Measurements from ENCODE around the gene NCK2. TPM values are rescaled to one million over a fixed set of nuclear protein-coding genes. Genes with fewer than 3 reads are reported as not detected.

The NCK2 gene
- polyA plus RNA-seq, 2 of the 4 experiments (the other 2 are of a cell fraction) = 17.1 to 17.8 TPM

DNA sequence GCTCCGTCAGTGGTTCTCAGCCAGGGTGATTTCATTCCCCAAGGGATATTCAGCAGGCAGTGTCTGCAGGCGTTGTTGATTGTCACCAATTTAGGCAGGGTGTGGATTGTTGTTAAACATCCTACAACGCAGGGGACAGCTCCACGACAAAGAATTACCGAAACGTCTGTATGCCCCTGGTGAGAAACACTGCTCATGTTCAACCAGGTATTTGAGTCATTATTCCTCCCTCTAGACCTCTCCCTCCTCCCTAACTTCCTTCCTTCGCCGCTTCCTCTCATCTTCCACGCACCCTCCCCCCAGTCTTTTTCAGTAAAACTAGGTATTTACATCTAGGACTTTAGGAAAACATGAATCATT, 50.8 kb downstream of the NCK2 start:
- Histone ChIP-seq H3K27ac (no peak overlapping the region), H3K9me3 (no peaks in the 10 kb centered on the region), H3K4me1 (peaks cover 5% of the 10 kb centered on the region; the same call in 2 of the 3 replicates), H3K4me2 (no peak overlapping the region), H3K4me3 (no peak overlapping the region)
- ChIA-PET CTCF (no interaction called here), POLR2A (no interaction called here)
- TF ChIP-seq ZNF302 (CRISPR knock-in tag; IDR thresholded peaks at IDR 0.05) = no peak
- TF ChIP-seq, protein P1, sequence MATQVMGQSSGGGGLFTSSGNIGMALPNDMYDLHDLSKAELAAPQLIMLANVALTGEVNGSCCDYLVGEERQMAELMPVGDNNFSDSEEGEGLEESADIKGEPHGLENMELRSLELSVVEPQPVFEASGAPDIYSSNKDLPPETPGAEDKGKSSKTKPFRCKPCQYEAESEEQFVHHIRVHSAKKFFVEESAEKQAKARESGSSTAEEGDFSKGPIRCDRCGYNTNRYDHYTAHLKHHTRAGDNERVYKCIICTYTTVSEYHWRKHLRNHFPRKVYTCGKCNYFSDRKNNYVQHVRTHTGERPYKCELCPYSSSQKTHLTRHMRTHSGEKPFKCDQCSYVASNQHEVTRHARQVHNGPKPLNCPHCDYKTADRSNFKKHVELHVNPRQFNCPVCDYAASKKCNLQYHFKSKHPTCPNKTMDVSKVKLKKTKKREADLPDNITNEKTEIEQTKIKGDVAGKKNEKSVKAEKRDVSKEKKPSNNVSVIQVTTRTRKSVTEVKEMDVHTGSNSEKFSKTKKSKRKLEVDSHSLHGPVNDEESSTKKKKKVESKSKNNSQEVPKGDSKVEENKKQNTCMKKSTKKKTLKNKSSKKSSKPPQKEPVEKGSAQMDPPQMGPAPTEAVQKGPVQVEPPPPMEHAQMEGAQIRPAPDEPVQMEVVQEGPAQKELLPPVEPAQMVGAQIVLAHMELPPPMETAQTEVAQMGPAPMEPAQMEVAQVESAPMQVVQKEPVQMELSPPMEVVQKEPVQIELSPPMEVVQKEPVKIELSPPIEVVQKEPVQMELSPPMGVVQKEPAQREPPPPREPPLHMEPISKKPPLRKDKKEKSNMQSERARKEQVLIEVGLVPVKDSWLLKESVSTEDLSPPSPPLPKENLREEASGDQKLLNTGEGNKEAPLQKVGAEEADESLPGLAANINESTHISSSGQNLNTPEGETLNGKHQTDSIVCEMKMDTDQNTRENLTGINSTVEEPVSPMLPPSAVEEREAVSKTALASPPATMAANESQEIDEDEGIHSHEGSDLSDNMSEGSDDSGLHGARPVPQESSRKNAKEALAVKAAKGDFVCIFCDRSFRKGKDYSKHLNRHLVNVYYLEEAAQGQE (IDR thresholded peaks at IDR 0.05) = no peak
- no peak for FAIRE-seq
- 79% methylated on average over 9 of the region's 9 CpGs for WGBS (ENCODE audit: missing lambda C conversion rate)
- DNase-seq (ENCODE audit: low read depth in 1 of 2, low spot score in 1 of 2) = no peak
- no peak for ATAC-seq

DNA sequence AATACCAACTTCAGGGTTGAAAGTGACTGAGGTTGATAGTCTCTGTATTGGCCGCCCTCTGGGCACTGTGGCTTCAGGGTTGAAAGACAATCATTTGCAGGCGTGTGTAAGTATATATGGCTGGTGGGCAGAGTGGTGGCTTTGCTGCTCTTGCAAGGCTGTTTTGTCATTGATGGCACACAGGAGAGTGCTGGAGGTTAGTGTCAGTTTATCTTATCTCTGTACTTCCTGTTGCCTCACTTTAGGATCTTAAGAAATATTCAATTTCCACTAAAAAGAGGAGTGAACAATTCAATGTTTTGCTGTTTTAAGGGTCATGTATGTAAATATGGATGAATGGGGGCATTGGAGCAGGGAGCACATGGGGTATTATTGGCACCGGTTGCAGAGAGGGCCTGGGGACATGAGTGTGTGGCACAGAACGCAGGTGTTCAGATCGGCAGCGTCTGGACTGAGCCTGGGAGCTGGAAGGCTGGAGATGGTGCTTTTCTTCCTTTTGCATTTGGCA, 51.5 kb downstream of the NCK2 start:
- H3K9me3 ChIP-seq = no peaks in the 10 kb centered on the region
- 95% methylated on average over 6 of the region's 6 CpGs for WGBS (ENCODE audit: missing lambda C conversion rate)
- no peak for TF ChIP-seq CHD2 (IDR thresholded peaks at IDR 0.05; ENCODE audit: low read length, partially characterized antibody)
- TF ChIP-seq FOSL2 (IDR thresholded peaks at IDR 0.05) = no peak
- TF ChIP-seq FOSL2 (CRISPR knock-in tag; IDR thresholded peaks at IDR 0.05) = no peak
- TF ChIP-seq FOXS1 (CRISPR knock-in tag; IDR thresholded peaks at IDR 0.05) = no peak
- TF ChIP-seq, protein P2, sequence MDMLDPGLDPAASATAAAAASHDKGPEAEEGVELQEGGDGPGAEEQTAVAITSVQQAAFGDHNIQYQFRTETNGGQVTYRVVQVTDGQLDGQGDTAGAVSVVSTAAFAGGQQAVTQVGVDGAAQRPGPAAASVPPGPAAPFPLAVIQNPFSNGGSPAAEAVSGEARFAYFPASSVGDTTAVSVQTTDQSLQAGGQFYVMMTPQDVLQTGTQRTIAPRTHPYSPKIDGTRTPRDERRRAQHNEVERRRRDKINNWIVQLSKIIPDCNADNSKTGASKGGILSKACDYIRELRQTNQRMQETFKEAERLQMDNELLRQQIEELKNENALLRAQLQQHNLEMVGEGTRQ (IDR thresholded peaks at IDR 0.05) = no peak
- TF ChIP-seq, protein P3, sequence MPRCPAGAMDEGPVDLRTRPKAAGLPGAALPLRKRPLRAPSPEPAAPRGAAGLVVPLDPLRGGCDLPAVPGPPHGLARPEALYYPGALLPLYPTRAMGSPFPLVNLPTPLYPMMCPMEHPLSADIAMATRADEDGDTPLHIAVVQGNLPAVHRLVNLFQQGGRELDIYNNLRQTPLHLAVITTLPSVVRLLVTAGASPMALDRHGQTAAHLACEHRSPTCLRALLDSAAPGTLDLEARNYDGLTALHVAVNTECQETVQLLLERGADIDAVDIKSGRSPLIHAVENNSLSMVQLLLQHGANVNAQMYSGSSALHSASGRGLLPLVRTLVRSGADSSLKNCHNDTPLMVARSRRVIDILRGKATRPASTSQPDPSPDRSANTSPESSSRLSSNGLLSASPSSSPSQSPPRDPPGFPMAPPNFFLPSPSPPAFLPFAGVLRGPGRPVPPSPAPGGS (IDR thresholded peaks at IDR 0.05) = no peak
- H3K4me1 ChIP-seq = no peaks in the 10 kb centered on the region
- ChIA-PET POLR2A (no interaction called here), CTCF (no interaction called here)
- no peak for DNase-seq (ENCODE audit: low read depth in 1 of 2, low spot score in 1 of 2)
- no peak overlapping the region for H3K27ac ChIP-seq
- H3K4me3 ChIP-seq = no peak overlapping the region
- H3K4me2 ChIP-seq = no peak overlapping the region
- no peak for FAIRE-seq
- no peak for ATAC-seq

DNA sequence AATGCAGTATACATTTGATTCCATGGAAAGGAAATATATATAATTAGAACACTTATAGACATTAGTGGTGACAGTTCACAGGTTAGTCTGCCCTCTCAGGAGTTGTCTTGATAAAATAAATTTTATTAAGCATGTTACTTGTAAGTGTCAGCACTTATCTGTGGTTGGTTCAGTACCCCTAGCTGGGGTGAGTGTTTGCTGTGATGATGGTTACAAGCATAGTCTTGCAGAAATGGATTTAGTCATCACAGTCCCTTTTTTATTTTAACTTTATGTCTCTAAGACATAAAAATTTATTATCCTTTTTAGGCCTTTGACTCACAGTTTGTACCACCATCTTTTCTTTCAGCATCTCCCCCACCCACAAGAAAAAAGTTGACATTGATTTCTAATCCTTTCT, 52.1 kb downstream of the NCK2 start:
- no peak overlapping the region for H3K4me2 ChIP-seq
- POLR2A ChIA-PET = no interaction called here
- no peaks in the 10 kb centered on the region for H3K4me1 ChIP-seq
- H3K4me3 ChIP-seq = no peak overlapping the region
- CTCF ChIA-PET = no interaction called here
- DNase-seq (ENCODE audit: low read depth in 1 of 2, low spot score in 1 of 2) (no peak), FAIRE-seq (no peak), ATAC-seq (no peak)
- H3K9me3 ChIP-seq = no peaks in the 10 kb centered on the region
- no peak overlapping the region for H3K27ac ChIP-seq
- TF ChIP-seq POLR2AphosphoS2 (conservative IDR thresholded peaks at IDR 0.05; ENCODE audit: low read length) (no peak), JUN (IDR thresholded peaks at IDR 0.05) (no peak), GATA3 (IDR thresholded peaks at IDR 0.05; ENCODE audit: borderline replicate concordance) (no peak), MAFK (IDR thresholded peaks at IDR 0.05; ENCODE audit: partially characterized antibody) (no peak), SREBF2 (IDR thresholded peaks at IDR 0.05) (no peak), ZC3H11A (IDR thresholded peaks at IDR 0.05) (no peak), BHLHE40 (IDR thresholded peaks at IDR 0.05; ENCODE audit: low read depth, low read length) (no peak), RFX5 (IDR thresholded peaks at IDR 0.05) (no peak), CBX8 (IDR thresholded peaks at IDR 0.05) (no peak), RNF2 (IDR thresholded peaks at IDR 0.05; ENCODE audit: borderline replicate concordance, low read depth) (no peak)
- TF ChIP-seq, protein P3 (IDR thresholded peaks at IDR 0.05) = no peak
- TF ChIP-seq, protein P4, sequence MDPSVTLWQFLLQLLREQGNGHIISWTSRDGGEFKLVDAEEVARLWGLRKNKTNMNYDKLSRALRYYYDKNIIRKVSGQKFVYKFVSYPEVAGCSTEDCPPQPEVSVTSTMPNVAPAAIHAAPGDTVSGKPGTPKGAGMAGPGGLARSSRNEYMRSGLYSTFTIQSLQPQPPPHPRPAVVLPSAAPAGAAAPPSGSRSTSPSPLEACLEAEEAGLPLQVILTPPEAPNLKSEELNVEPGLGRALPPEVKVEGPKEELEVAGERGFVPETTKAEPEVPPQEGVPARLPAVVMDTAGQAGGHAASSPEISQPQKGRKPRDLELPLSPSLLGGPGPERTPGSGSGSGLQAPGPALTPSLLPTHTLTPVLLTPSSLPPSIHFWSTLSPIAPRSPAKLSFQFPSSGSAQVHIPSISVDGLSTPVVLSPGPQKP (IDR thresholded peaks at IDR 0.05; ENCODE audit: low read depth, low read length) = no peak
- TF ChIP-seq, protein P5, sequence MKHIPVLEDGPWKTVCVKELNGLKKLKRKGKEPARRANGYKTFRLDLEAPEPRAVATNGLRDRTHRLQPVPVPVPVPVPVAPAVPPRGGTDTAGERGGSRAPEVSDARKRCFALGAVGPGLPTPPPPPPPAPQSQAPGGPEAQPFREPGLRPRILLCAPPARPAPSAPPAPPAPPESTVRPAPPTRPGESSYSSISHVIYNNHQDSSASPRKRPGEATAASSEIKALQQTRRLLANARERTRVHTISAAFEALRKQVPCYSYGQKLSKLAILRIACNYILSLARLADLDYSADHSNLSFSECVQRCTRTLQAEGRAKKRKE (CRISPR knock-in tag; IDR thresholded peaks at IDR 0.05; ENCODE audit: low read depth) = no peak
- TF ChIP-seq, protein P6, sequence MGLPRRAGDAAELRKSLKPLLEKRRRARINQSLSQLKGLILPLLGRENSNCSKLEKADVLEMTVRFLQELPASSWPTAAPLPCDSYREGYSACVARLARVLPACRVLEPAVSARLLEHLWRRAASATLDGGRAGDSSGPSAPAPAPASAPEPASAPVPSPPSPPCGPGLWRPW (IDR thresholded peaks at IDR 0.05) = no peak
- TF ChIP-seq, protein P7, sequence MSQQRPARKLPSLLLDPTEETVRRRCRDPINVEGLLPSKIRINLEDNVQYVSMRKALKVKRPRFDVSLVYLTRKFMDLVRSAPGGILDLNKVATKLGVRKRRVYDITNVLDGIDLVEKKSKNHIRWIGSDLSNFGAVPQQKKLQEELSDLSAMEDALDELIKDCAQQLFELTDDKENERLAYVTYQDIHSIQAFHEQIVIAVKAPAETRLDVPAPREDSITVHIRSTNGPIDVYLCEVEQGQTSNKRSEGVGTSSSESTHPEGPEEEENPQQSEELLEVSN (IDR thresholded peaks at IDR 0.05; ENCODE audit: borderline replicate concordance, low read depth) = no peak
- TF ChIP-seq, protein P8, sequence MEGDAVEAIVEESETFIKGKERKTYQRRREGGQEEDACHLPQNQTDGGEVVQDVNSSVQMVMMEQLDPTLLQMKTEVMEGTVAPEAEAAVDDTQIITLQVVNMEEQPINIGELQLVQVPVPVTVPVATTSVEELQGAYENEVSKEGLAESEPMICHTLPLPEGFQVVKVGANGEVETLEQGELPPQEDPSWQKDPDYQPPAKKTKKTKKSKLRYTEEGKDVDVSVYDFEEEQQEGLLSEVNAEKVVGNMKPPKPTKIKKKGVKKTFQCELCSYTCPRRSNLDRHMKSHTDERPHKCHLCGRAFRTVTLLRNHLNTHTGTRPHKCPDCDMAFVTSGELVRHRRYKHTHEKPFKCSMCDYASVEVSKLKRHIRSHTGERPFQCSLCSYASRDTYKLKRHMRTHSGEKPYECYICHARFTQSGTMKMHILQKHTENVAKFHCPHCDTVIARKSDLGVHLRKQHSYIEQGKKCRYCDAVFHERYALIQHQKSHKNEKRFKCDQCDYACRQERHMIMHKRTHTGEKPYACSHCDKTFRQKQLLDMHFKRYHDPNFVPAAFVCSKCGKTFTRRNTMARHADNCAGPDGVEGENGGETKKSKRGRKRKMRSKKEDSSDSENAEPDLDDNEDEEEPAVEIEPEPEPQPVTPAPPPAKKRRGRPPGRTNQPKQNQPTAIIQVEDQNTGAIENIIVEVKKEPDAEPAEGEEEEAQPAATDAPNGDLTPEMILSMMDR (IDR thresholded peaks at IDR 0.05) = no peak

Data from A549 (cell line).